Endothelial cell of umbilical vein (primary cell): ENCODE measurements around the gene ANKS1B.

Source experiments
- CTCF ChIP-seq, 2 donors: IDR thresholded peaks; 1 replicate in 1 of 2; 2 replicates in 1 of 2; pipeline ENCODE4 v1.5.1; 2011; ENCODE audit warnings: low read length in 2 of 2, mild to moderate bottlenecking in 2 of 2, moderate library complexity in 2 of 2, control low read depth in 1 of 2, inconsistent platforms in 1 of 2, low read depth in 1 of 2; ENCODE audit not compliant: insufficient read depth in 1 of 2; ENCODE audit errors: extremely low read depth in 1 of 2
- EZH2 ChIP-seq: IDR thresholded peaks from 2 replicates; pipeline ENCODE4 v1.6.1; 2012; ENCODE audit warnings: borderline replicate concordance, low read depth, mild to moderate bottlenecking, moderate library complexity, low read length, inconsistent platforms; ENCODE audit not compliant: severe bottlenecking
- GATA2 ChIP-seq: IDR thresholded peaks from 2 replicates; pipeline ENCODE4 v1.7.0; 2011; ENCODE audit warnings: low read depth, mild to moderate bottlenecking, moderate library complexity, mixed read lengths, low read length; ENCODE audit not compliant: insufficient read length, insufficient read depth
- POLR2A ChIP-seq: IDR thresholded peaks from 2 replicates; pipeline ENCODE4 v1.6.1; 2012; ENCODE audit warnings: low read depth, mild to moderate bottlenecking, control low read depth, low read length

GRCh38 chr12:98885778-98886177, 1099.0 kb downstream of the ANKS1B start:
- no peak for TF ChIP-seq POLR2A
- no peak for TF ChIP-seq CTCF (IDR thresholded peaks at IDR 0.05; ENCODE audit: extremely low read depth in 1 of 2, insufficient read depth in 1 of 2, low read depth in 1 of 2, low read length in 2 of 2)
- TF ChIP-seq EZH2: no peak
- no peak for TF ChIP-seq GATA2
